BJ (cell line): Measurements from ENCODE around the gene SLFN12. TPM values are rescaled to one million over a fixed set of nuclear protein-coding genes. Genes with fewer than 3 reads are reported as not detected.
"Not testable (repeated sequence)": the region's sequence is repeated elsewhere in the genome, so short reads cannot be mapped to it uniquely, and the experiment has no call there.

ENCODE experiments used
- CTCF ChIA-PET: fragments of 350-600 bp; formaldehyde crosslinking; extraction: SDS; loops from one replicate; lab custom pipeline; 2021; ENCODE audit warnings: antibody characterized with exemption, inconsistent platforms; lab: Yijun Ruan, JAX
- POLR2A ChIA-PET: fragments of 300-600 bp; sonication (Branson Sonifier 250); formaldehyde crosslinking; extraction: SDS; loops from one replicate; lab custom pipeline; 2021; ENCODE audit warnings: antibody characterized with exemption; lab: Charles Lee
- DNase-seq: peaks from one replicate; pipeline ENCODE4 v3.0.0-alpha.2; 2011; ENCODE audit warnings: low read depth
- H3K27me3 ChIP-seq: 2 replicates; pipeline ENCODE4 v1.6.0; 2011; ENCODE audit warnings: low read length; ENCODE audit not compliant: control insufficient read depth, insufficient read depth
- H3K36me3 ChIP-seq: 2 replicates; pipeline ENCODE4 v1.5.1; 2011; ENCODE audit warnings: low read length; ENCODE audit not compliant: control insufficient read depth, insufficient read depth
- H3K4me3 ChIP-seq: 2 replicates; pipeline ENCODE4 v1.5.1; 2011; ENCODE audit warnings: low read depth, mild to moderate bottlenecking, control low read depth, low read length
- polyA plus RNA-seq: library from polyadenylated mRNA; depleted of rRNA; stranded (reverse); fragments of >200 nt; gene quantifications from 2 replicates; pipeline ENCODE4 v1.2.3, GENCODE V29; 2011
- TF ChIP-seq, protein P1 (sequence below): IDR thresholded peaks from 2 replicates; pipeline ENCODE4 v1.5.1; 2011; ENCODE audit warnings: low read depth, mild to moderate bottlenecking, control low read depth, inconsistent platforms, low read length, moderate library complexity; ENCODE audit not compliant: insufficient read depth

The SLFN12 gene
- polyA plus RNA-seq, 1 experiment, result 8.6 TPM

DNA sequence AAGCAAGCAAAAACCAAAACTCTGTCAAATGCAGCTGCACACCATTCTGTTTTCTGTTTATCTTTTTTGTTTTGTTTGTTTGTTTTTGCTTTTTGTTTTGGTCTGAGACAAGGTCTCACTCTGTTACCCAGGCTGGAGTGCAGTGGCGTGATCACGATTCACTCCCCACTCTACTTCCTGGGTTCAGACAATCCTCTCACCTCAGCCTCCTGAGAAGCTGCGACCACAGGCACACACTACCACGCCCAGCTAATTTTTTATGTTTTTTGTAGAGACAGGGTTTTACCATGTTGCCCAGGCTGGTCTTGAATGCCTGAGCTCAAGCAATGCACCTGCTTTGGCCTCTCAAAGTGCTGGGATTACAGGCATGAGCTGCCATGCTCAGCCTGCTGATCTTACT lies 35.5 kb upstream of the SLFN12 start:
- TF ChIP-seq, protein P1, sequence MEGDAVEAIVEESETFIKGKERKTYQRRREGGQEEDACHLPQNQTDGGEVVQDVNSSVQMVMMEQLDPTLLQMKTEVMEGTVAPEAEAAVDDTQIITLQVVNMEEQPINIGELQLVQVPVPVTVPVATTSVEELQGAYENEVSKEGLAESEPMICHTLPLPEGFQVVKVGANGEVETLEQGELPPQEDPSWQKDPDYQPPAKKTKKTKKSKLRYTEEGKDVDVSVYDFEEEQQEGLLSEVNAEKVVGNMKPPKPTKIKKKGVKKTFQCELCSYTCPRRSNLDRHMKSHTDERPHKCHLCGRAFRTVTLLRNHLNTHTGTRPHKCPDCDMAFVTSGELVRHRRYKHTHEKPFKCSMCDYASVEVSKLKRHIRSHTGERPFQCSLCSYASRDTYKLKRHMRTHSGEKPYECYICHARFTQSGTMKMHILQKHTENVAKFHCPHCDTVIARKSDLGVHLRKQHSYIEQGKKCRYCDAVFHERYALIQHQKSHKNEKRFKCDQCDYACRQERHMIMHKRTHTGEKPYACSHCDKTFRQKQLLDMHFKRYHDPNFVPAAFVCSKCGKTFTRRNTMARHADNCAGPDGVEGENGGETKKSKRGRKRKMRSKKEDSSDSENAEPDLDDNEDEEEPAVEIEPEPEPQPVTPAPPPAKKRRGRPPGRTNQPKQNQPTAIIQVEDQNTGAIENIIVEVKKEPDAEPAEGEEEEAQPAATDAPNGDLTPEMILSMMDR, result no peak
- Histone ChIP-seq H3K4me3 (no peak overlapping the region), H3K36me3 (no peaks in the 10 kb centered on the region), H3K27me3 (no peaks in the 10 kb centered on the region)
- ChIA-PET POLR2A (no interaction called here), CTCF (no interaction called here)
- no peak for DNase-seq

DNA sequence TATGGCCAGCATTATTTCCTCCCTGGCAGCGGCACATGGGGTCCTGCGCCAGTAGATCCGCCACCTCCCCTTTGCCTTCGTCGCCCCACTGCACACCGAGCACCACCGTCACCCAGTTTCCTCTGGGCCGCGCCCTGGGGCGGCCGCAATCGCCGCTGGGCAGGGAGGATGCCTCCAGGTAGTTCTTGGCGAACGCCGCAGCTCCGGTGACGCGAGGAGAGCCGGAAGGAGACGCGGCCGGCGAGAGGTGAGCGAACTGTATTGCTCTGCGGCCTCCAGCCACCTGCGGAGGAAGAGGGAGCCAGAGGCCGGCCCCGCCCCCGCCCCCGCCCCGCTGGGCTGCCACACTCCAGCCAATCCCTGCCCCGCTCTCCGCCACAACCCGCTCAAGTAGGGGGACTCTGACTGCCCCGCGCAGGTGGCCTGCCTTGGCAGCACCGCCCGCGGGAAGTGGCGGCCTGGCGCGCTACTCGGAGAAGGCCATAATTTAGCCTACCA lies 28.1 kb upstream of the SLFN12 start:
- H3K4me3 ChIP-seq, result no peak overlapping the region
- CTCF ChIA-PET, result no interaction called here
- POLR2A ChIA-PET, result no interaction called here
- peaks cover 7% of the 10 kb centered on the region for H3K27me3 ChIP-seq
- H3K36me3 ChIP-seq, result no peaks in the 10 kb centered on the region
- DNase-seq, result no peak
- TF ChIP-seq, protein P1, result no peak

DNA sequence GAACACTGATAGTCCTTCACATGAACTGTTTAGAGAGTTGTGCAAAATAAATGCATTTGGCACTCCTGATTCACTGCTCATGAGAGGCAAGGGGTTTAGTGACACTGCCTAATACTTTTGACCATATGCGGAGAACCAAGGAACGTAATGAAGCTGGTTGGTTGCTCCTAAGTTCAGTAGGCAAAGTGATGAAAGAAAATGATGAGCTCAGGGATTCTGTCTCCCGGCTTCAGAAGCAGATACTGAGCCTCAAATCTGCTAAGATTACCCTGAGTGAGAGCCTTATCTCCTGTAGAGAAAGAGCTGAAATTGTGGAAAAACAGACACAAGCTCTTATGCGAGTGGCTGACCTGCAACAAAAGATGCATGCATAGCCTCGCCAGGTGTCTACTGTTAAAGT lies 21.7 kb upstream of the SLFN12 start:
- H3K27me3 ChIP-seq, result peaks cover 13% of the 10 kb centered on the region
- DNase-seq, CTCF ChIA-PET, POLR2A ChIA-PET, H3K4me3 ChIP-seq, H3K36me3 ChIP-seq: not testable (repeated sequence)

DNA sequence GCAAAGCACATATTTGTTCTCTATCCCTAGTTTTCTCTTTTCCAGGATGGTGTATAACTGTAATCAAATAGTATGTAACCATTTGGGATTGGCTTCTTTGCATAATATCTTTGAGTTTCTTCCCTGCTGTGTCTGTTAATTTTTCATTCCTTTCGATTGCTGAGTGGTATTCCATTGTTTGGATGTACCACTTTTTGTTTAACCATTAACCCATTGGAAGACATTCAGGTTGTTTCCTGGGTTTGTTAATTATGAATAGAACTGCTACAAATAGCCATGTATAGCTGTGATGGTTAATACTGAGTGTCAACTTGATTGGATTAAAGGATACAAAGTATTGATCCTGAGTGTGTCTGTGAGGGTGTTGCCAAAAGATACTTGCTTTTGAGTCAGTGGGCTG lies 20.9 kb upstream of the SLFN12 start:
- POLR2A ChIA-PET, result no interaction called here
- H3K4me3 ChIP-seq, result no peak overlapping the region
- no peak for DNase-seq
- H3K36me3 ChIP-seq, result no peaks in the 10 kb centered on the region
- CTCF ChIA-PET, result no interaction called here
- TF ChIP-seq, protein P1, result no peak
- peaks cover 21% of the 10 kb centered on the region for H3K27me3 ChIP-seq

DNA sequence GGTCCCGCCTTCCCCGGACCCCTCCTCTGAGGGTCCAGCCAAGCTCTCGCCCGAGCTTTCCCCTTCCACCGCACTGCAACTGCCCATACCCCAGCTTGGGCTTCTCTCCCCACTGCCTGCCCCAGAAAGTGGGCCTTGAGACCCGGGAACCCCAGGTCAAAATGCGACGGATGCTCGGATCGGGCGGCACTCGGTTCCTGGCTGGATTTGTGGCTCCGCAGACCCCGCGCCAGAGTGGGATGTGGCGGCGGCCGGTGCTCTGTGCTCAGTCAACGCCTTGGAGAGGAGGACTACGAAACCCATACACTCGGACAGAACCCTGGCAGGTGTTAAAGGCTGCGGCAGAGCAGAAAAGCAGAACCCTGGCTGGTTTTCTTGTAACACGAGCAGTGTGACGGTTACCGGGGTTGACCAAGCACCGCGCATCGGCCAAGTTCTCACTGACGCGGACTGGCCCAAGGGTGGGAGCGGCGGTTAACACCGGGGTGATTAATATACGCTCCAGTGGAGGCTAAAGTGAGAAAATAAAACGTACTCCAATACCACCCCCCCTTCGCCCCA lies 17.2 kb upstream of the SLFN12 start:
- CTCF ChIA-PET, result no interaction called here
- POLR2A ChIA-PET, result no interaction called here
- H3K4me3 ChIP-seq, result no peak overlapping the region
- TF ChIP-seq, protein P1, result no peak
- H3K36me3 ChIP-seq, result no peaks in the 10 kb centered on the region
- no peak for DNase-seq
- peaks cover 22% of the 10 kb centered on the region for H3K27me3 ChIP-seq

DNA sequence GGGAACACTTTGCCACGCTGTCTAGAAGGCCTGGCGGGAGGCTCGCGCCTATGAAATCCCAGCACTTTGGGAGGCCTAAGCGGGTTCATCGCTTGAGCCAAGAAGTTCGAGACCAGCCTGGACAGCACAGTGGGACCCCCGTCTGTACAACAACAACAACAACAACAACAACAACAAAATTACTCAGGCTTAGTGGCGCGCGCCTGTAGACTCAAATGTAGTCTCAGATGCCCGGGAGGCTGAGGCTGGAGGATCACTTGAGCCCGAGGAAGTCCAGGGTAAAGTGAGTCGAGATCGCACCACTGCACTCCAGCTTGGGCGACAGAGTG lies 16.6 kb upstream of the SLFN12 start:
- H3K36me3 ChIP-seq, result no peaks in the 10 kb centered on the region
- ChIA-PET POLR2A (no interaction called here), CTCF (interaction anchor here (1.1 kb wide), 1 partner anchor 11 kb away, joined by 6 read pairs; no protein-coding TSS in a partner anchor)
- H3K27me3 ChIP-seq, result peaks cover 22% of the 10 kb centered on the region
- TF ChIP-seq, protein P1, result no peak
- no peak for DNase-seq
- peak overlapping the region; percentile 52 for H3K4me3 ChIP-seq
